Panc1 (cell line): ENCODE results near the gene IQSEC1. TPM values are rescaled to one million over a fixed set of nuclear protein-coding genes. Genes with fewer than 3 reads are reported as not detected.

Experiments
- ATAC-seq: fragments of 200-7000 bp; cut with Tn5 transposase; 2 replicates; pipeline ENCODE4 v1.9.1; 2020; ENCODE audit warnings: mild to moderate bottlenecking, moderate library complexity
- BruUV-seq: library from RNA; stranded (reverse); fragments of 400-500 nt; replicated peaks from 2 replicates; lab custom pipeline; 2021; lab: Mats Ljungman, UMichigan
- CTCF ChIA-PET: fragments of 300-600 bp; sonication (Branson Sonifier 250); formaldehyde crosslinking; loops from one replicate; lab custom pipeline; 2022; ENCODE audit warnings: antibody characterized with exemption; lab: Charles Lee
- POLR2A ChIA-PET: fragments of 300-600 bp; sonication (Branson Sonifier 250); formaldehyde crosslinking; loops from one replicate; lab custom pipeline; 2022; ENCODE audit warnings: antibody characterized with exemption; lab: Charles Lee
- DNase-seq: peaks from one replicate; pipeline ENCODE4 v3.0.0-alpha.2; 2010; ENCODE audit warnings: low read depth, low spot score
- H3K27ac ChIP-seq: 2 replicates; pipeline ENCODE4 v1.5.1; 2011; ENCODE audit warnings: mild to moderate bottlenecking, low read length, inconsistent platforms
- H3K27me3 ChIP-seq: fragments of 200-500 bp; sonication (Bioruptor generic); 2 replicates; pipeline ENCODE4 v1.6.0; 2014; ENCODE audit warnings: low read length, inconsistent platforms; ENCODE audit not compliant: control insufficient read depth, insufficient read depth
- H3K36me3 ChIP-seq: fragments of 200-500 bp; sonication (Bioruptor generic); 2 replicates; pipeline ENCODE4 v1.5.1; 2014; ENCODE audit warnings: inconsistent platforms, mild to moderate bottlenecking, low read length, moderate library complexity; ENCODE audit not compliant: control insufficient read depth, insufficient read depth
- H3K4me1 ChIP-seq: 2 replicates; pipeline ENCODE4 v1.5.1; 2011; ENCODE audit warnings: inconsistent platforms, mild to moderate bottlenecking, low read length, moderate library complexity; ENCODE audit not compliant: control insufficient read depth, insufficient read depth
- H3K4me3 ChIP-seq, 2 experiments: 2 replicates each; pipeline ENCODE4 v1.5.1; 2011 to 2012; ENCODE audit warnings: low read depth in 2 of 2, low read length in 2 of 2, mild to moderate bottlenecking in 2 of 2, inconsistent platforms in 1 of 2, moderate library complexity in 1 of 2
- H3K9me3 ChIP-seq: fragments of 200-500 bp; sonication (Bioruptor generic); 2 replicates; pipeline ENCODE4 v1.5.1; 2014; ENCODE audit warnings: low read depth, mild to moderate bottlenecking, inconsistent platforms, low read length, moderate library complexity; ENCODE audit not compliant: control insufficient read depth, insufficient read depth
- POLR2AphosphoS5 ChIP-seq: IDR thresholded peaks from 2 replicates; pipeline ENCODE4 v1.6.1; 2012; ENCODE audit warnings: mild to moderate bottlenecking, low read depth, low read length, moderate library complexity
- SIN3A ChIP-seq: IDR thresholded peaks from 2 replicates; pipeline ENCODE4 v1.6.1; 2012; ENCODE audit warnings: low read depth, mild to moderate bottlenecking, low read length, moderate library complexity, borderline replicate concordance; ENCODE audit not compliant: insufficient read depth
- TCF7L2 ChIP-seq: IDR thresholded peaks from 2 replicates; pipeline ENCODE4 v1.6.1; 2011; ENCODE audit warnings: mild to moderate bottlenecking, low read depth, low read length, inconsistent platforms
- in situ Hi-C: cut with HindIII; loops from 2 replicates; pipeline ENCODE4 v1.10.0; 2016; ENCODE audit warnings: low sequenced_read_pairs, low pct_unique_long_range_greater_than_20kb
- intact Hi-C: fragments of 100-400 bp; cut with micrococcal nuclease; formaldehyde crosslinking; loops from one replicate; pipeline ENCODE4 v1.10.0; 2022; ENCODE audit not compliant: unreplicated experiment
- total RNA-seq: library from RNA; stranded (reverse); gene quantifications from one replicate; pipeline ENCODE4 v1.2.1, GENCODE V29; 2021; ENCODE audit not compliant: unreplicated experiment
- TF ChIP-seq, protein P1 (sequence below): fragments of 450-650 bp; IDR thresholded peaks from 2 replicates; pipeline ENCODE4 v1.5.1; 2017; ENCODE audit warnings: mild to moderate bottlenecking
- TF ChIP-seq, protein P2 (sequence below), 2 experiments: IDR thresholded peaks; 2 replicates each; pipeline ENCODE4 v1.6.1; 2011 to 2012; ENCODE audit warnings: low read depth in 2 of 2, control low read depth in 1 of 2, low read length in 1 of 2, mild to moderate bottlenecking in 1 of 2, moderate library complexity in 1 of 2; ENCODE audit not compliant: insufficient read depth in 1 of 2

The IQSEC1 gene
- total RNA-seq, 1 experiment from 2014 or later = 28.4 TPM

DNA sequence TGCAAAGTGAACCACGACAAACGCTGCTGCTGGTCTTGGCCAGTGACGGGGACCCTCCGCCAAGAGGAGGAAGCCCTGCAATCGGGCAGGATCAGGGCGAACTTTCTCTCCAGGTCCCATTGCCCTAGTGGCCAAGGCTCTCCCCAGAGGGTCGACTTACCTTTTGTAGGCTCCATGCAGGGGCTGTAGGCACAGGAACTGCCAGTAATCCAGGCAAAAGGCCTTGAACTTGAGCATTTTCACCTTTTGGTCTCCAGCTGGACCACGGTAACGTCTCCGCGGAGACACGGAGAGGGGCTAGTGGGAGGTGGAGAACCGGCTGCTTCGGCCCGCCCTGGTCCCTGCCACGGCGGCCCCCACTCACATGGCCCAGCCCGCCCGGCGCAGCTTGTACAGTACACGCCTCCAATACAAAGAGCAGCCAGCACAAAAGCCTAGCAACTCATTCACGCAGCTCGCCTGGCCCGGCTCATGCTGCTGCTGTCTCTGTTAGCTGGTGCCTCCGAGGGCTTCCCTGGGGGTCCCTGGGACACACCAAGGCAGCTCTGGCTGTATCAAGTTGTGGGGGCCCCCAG is 31.0 kb downstream of the IQSEC1 start:
- H3K27ac ChIP-seq = no peak overlapping the region
- no TSS peak for BruUV-seq
- H3K4me3 ChIP-seq = no peak overlapping the region
- H3K27me3 ChIP-seq = no peaks in the 10 kb centered on the region
- POLR2A ChIA-PET = no interaction called here
- intact Hi-C loops (no loop called here), in situ Hi-C loops (no loop called here)
- ATAC-seq = no peak
- H3K9me3 ChIP-seq = no peaks in the 10 kb centered on the region
- no peaks in the 10 kb centered on the region for H3K4me1 ChIP-seq
- no peak for DNase-seq
- no peaks in the 10 kb centered on the region for H3K36me3 ChIP-seq
- no peak for TF ChIP-seq SIN3A
- CTCF ChIA-PET = no interaction called here

DNA sequence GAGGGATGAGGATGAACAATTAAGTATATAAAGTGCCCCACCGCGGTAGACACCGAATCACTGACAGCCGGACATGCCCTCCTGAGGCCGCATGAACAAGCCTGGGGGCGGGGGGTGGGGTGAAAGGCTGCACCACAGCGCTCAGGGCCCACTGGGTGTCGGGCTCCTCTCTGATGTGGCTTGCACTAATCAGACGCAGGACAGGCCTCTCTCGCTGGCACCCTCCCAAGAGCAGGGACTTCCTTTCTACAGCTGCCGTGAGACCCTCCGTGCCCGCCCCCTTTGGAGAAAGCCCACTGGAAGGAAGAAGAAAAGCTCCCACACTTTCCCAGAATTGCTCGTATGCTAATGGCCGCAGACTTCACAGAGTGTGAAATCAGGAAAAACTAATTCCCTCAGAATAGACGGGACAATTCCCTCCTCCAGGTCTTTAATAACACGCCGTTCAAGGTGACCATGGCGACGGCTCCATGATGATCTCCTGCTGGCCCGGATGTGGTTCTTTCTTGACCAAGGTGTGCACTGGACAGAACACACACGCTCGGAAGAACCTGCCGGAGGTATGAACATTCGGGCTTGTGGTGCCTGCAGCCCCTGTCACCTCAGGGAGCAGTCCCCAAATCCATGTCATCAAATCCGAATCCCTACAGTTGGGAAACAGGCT is 32.0 kb downstream of the IQSEC1 start:
- no peak for ATAC-seq
- ChIA-PET POLR2A (no interaction called here), CTCF (no interaction called here)
- Histone ChIP-seq H3K9me3 (no peaks in the 10 kb centered on the region), H3K36me3 (no peaks in the 10 kb centered on the region), H3K27ac (no peak overlapping the region), H3K4me1 (no peaks in the 10 kb centered on the region), H3K4me3 (no peak overlapping the region), H3K27me3 (no peaks in the 10 kb centered on the region)
- no peak for TF ChIP-seq TCF7L2
- TF ChIP-seq SIN3A = no peak
- no peak for TF ChIP-seq POLR2AphosphoS5
- TF ChIP-seq, protein P1, sequence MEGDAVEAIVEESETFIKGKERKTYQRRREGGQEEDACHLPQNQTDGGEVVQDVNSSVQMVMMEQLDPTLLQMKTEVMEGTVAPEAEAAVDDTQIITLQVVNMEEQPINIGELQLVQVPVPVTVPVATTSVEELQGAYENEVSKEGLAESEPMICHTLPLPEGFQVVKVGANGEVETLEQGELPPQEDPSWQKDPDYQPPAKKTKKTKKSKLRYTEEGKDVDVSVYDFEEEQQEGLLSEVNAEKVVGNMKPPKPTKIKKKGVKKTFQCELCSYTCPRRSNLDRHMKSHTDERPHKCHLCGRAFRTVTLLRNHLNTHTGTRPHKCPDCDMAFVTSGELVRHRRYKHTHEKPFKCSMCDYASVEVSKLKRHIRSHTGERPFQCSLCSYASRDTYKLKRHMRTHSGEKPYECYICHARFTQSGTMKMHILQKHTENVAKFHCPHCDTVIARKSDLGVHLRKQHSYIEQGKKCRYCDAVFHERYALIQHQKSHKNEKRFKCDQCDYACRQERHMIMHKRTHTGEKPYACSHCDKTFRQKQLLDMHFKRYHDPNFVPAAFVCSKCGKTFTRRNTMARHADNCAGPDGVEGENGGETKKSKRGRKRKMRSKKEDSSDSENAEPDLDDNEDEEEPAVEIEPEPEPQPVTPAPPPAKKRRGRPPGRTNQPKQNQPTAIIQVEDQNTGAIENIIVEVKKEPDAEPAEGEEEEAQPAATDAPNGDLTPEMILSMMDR = no peak
- TF ChIP-seq, protein P2, sequence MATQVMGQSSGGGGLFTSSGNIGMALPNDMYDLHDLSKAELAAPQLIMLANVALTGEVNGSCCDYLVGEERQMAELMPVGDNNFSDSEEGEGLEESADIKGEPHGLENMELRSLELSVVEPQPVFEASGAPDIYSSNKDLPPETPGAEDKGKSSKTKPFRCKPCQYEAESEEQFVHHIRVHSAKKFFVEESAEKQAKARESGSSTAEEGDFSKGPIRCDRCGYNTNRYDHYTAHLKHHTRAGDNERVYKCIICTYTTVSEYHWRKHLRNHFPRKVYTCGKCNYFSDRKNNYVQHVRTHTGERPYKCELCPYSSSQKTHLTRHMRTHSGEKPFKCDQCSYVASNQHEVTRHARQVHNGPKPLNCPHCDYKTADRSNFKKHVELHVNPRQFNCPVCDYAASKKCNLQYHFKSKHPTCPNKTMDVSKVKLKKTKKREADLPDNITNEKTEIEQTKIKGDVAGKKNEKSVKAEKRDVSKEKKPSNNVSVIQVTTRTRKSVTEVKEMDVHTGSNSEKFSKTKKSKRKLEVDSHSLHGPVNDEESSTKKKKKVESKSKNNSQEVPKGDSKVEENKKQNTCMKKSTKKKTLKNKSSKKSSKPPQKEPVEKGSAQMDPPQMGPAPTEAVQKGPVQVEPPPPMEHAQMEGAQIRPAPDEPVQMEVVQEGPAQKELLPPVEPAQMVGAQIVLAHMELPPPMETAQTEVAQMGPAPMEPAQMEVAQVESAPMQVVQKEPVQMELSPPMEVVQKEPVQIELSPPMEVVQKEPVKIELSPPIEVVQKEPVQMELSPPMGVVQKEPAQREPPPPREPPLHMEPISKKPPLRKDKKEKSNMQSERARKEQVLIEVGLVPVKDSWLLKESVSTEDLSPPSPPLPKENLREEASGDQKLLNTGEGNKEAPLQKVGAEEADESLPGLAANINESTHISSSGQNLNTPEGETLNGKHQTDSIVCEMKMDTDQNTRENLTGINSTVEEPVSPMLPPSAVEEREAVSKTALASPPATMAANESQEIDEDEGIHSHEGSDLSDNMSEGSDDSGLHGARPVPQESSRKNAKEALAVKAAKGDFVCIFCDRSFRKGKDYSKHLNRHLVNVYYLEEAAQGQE (IDR thresholded peaks at IDR 0.05; ENCODE audit: insufficient read depth in 1 of 2, low read depth in 2 of 2, low read length in 1 of 2) = no peak
- no TSS peak for BruUV-seq
- DNase-seq = no peak
- in situ Hi-C loops (no loop called here), intact Hi-C loops (no loop called here)

DNA sequence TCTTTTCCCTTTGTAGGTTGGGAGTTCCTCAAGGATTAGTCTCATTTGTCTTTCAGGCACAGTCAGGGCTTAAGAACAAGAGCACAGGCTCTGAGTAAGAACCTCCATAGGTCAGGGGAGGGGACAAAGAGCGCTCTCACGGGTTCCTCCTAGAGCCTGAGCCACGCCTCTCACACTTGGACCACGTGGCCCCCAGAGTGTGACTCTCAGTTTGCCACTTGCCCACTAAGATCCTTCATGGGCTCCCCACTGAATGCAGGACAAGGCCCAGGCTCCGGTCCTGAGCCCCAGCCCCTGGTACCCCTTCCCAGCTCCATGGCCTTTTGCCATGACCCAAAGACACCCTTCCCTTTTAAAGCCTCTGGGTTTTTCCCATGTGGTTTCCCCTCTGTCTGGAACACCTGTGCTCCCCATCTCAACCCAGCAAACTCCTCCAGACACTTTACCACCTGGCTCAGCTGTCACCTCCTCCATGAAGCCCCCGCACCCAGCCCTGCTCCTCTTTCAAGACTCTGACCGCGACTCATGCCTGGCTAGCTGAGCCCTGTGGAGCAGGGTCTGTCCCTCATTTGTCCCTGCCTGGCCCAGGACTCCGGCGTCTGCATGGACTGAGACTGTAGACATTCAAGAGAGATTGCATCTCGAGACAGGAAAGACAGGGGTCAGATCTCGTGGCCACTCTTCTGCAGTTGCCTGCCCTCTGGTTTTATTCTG is 32.7 kb downstream of the IQSEC1 start:
- no peaks in the 10 kb centered on the region for H3K4me1 ChIP-seq
- no peaks in the 10 kb centered on the region for H3K27me3 ChIP-seq
- no peaks in the 10 kb centered on the region for H3K36me3 ChIP-seq
- H3K9me3 ChIP-seq = no peaks in the 10 kb centered on the region
- no peak for DNase-seq
- TF ChIP-seq, protein P2 (IDR thresholded peaks at IDR 0.05; ENCODE audit: insufficient read depth in 1 of 2, low read depth in 2 of 2, low read length in 1 of 2) = no peak
- TF ChIP-seq TCF7L2 (no peak), SIN3A (no peak), POLR2AphosphoS5 (no peak)
- TF ChIP-seq, protein P1 = no peak
- in situ Hi-C loops = no loop called here
- no peak overlapping the region for H3K27ac ChIP-seq
- ChIA-PET POLR2A (no interaction called here), CTCF (no interaction called here)
- H3K4me3 ChIP-seq = no peak overlapping the region
- no peak for ATAC-seq
- intact Hi-C loops = no loop called here
- BruUV-seq = no TSS peak
